HS-27A (cell line): ENCODE data around the gene NDUFAF7.
"Not testable (repeated sequence)": the region's sequence is repeated elsewhere in the genome, so short reads cannot be mapped to it uniquely, and the experiment has no call there.

Source experiments
- DNase-seq: peaks from one replicate; pipeline ENCODE4 v3.0.0-alpha.2; 2012; ENCODE audit warnings: low read depth, missing footprints

The NDUFAF7 gene, protein sequence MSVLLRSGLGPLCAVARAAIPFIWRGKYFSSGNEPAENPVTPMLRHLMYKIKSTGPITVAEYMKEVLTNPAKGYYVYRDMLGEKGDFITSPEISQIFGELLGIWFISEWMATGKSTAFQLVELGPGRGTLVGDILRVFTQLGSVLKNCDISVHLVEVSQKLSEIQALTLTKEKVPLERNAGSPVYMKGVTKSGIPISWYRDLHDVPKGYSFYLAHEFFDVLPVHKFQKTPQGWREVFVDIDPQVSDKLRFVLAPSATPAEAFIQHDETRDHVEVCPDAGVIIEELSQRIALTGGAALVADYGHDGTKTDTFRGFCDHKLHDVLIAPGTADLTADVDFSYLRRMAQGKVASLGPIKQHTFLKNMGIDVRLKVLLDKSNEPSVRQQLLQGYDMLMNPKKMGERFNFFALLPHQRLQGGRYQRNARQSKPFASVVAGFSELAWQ

DNA sequence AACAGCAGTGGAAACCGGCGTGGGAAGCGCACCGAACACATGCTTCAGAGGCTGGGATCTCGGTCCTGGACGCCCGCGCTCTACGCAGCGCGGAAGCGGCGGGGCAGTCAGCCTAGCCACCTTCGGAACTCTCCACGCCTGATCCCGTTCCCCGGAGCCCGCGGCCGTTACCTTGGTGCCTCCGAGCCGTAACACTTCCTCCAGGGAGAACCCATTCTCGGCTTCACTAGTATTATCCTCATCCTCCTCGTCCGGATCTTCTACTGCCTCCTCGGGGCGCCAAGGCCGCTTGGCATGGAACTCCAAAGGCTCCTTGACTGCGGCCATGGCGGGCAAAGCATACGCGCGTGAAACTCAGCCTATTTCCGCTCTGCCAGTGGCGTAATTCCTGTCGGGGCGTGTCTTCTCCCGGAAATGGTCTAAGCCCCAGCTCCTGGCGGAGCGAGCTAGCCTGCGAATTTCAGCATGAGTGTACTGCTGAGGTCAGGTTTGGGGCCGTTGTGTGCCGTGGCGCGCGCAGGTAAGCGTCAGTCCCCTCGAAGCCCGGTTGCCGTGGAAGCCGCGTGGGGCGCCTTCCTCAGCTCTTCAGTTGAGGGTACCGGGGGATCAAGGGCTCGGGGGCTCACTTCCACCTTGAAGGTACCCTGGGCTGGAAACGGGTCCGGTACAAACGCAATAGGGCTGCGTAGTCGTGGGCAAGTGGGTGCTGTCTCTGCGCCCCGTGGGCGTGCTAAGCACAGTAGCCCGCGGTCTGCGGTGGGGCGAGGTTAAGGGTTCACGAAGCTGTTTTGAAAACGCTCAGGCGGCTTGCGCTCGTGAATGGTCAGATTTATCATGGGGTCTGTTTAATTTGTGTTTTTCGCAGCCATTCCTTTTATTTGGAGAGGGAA lies at the start of gene NDUFAF7, which contains the start of gene CEBPZ:
NDUFAF7 (plus strand) TSS at position 418 of the 890 bp plus-strand sequence; CDS start at position 466, 48 bp downstream.
CEBPZ (minus strand) TSS at position 356 of the 890 bp plus-strand sequence; CDS start at position 327, 29 bp downstream.
- DNase-seq, result peak; percentile 79

GRCh38 chr2:37181726-37182684 lies 49.5 kb upstream of the NDUFAF7 start:
- peak; percentile 49 for DNase-seq

DNA sequence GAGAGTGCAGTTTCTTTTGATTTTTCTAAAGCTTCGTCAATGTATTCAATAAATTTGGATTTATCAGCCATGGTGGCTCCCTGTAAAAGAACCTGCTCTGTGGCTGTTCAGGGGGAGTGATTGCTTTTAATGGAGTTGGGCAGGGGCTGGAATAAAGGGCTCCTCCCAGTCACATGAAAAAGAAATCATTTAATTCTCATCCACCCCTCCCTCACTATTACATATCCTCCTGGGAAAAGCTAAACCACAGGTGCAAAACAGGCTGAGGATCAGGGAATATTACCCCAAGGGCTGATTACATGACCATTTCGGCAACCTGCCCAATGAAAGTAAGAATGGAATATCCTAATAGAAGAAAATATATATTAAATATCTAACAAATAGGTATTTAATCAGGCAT lies 42.9 kb upstream of the NDUFAF7 start, which contains the start of gene SULT6B1:
SULT6B1 (minus strand) TSS at position 101 of the 400 bp plus-strand sequence; CDS start at position 71, 30 bp downstream.
- no peak for DNase-seq

- no peak for DNase-seq
Observed at GRCh38 chr2:37189452-37190153, 41.9 kb upstream of the NDUFAF7 start.

DNA sequence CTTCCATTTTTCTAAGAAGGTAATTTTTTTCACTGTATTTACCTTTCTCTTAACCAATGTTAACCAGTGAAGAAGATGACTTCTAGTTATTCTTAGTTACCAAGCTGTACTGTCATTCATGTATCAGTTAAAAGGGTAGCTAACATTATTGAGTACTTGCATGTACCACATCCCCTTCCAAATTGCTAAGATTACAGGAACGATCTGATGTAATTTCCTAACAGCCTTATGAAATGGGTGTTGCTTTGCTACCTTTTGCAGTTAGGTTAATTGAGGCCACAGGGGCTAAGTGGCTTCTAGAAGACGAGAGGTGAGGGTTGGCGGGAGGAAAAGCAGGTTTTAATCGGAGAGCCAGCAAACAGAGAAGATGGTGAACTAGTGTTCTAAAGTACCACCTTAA lies 41.2 kb upstream of the NDUFAF7 start:
- DNase-seq, result no peak

DNA sequence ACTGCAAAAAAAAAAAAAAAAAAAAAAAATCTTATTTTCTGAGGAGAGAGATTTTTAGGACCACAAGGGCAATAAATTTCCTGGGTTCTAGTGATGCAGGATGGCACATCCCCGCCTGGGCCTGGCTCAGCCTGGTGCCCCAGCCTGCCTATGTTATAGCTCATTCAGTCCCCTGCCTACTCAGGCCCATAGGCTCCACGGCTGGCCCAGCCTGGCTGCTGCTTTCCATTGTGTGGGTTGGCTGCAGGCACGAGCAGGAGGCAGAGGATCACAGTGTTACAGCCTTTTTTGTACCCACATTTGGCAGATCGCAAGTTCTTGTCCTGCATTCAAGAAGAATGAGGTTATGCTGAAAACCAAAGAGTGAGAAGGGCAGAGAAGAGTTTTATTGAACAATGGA lies 40.2 kb upstream of the NDUFAF7 start:
- no peak for DNase-seq

- DNase-seq, result no peak
Observed at GRCh38 chr2:37191747-37192146, 39.7 kb upstream of the NDUFAF7 start.

DNA sequence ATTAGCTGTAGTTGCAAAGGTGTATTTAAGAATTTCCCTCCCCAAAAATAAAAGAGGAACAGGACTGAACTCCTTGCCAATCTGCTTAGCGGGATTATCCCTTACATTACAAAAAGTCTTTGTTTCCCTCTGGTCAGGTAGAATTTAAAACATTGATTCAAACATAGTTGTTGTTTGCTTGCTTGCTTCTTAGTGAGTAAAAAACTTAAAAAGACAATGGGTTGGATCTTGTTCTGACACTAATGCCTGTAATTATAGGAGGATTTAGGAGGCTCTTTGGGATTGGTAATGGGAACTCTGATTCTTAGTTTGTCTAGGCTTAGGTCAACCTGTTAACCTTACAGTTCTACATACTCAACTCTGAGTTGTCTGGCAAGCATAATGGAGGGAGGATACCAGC lies 38.9 kb upstream of the NDUFAF7 start:
- DNase-seq, result no peak

DNA sequence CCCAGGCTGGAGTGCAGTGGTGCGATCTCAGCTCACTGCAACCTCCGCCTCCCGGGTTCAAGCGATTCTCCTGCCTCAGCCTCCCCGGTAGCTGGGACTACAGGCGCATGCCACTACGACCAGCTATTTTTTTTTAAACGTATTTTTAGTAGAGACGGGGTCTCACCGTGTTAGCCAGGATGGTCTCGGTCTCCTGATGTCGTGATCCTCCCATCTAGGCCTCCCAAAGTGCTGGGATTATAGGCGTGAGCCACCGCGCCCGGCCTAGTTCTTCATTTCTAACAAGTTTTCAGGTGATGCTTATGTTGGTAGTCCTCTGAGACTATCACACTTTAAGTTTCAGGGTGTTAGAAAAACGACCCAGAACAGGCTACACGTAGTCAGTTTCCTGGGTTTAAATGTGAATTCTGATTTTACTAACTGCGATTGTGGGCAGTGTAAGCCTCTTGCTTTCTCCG lies 35.6 kb upstream of the NDUFAF7 start:
- DNase-seq, result not testable (repeated sequence)

DNA sequence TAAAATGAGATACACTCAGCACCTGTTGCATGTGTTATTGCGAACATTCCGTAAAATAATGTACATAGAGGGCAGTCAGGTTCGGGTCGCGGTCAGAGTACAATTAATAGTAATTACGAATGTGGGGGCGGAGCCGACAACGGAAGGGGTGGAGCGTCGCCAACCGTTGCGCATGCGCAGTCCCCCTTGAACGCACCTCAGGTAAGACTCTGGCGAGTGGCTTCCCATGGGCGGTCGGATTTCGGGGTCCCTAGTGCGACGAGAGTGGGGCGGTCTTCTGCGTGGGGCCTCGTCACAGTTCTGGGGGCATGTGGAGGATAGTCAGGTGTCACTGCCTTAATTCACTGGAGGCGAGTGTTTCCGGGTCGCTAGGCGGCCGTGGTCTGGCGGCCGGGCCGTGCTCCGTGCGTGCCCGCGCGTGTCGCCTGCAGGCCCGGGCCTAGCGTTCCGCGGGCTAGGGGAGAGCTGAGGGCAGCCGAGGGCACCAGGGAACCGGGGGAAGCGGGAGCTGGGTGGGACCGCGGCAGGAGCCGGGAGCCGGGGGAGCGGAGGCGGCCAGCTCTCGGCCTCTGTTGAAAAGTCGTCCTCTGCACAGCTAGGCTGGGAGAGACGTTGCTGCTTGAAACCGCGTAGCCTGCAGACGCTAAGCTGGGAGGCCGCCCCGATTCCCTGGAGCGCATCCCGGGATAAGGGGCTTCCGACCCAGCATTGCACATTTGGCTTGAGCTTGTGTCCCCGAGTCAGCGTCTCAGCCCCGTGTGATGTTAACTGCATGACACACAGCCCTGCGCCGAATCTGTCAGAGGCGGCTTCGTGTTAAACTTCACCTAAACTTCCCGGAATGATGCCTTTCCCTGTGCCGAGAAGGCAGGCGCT lies 34.9 kb upstream of the NDUFAF7 start, which contains the start of gene CEBPZOS:
CEBPZOS (plus strand) TSS at position 177 of the 876 bp plus-strand sequence. CDS start 3,209 bp downstream, outside the sequence.
- no peak for DNase-seq

GRCh38 chr2:37198681-37199065 lies 32.8 kb upstream of the NDUFAF7 start:
- DNase-seq, result no peak

DNA sequence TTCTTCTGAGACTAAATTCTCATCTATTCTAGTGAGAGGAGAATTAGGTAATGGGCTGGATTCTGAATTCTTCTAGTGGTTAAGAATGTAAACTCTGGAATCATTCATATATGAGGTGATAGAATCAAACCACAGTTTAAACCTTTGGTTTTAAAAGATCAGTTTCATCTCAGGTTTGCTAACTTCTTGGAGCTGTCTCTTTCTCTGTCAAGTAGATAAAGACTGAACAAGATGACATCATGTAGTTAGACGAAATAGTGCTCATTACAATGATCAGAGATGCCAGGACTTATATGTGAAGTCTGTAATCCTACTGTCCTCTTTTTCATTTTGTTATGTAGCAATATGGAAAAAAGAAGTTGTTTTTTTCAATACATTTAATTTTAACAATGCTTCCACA lies 30.2 kb upstream of the NDUFAF7 start:
- DNase-seq, result no peak

- DNase-seq, result no peak
Observed at GRCh38 chr2:37201766-37202165, 29.7 kb upstream of the NDUFAF7 start.

GRCh38 chr2:37203708-37204107 lies 27.8 kb upstream of the NDUFAF7 start:
- no peak for DNase-seq

DNA sequence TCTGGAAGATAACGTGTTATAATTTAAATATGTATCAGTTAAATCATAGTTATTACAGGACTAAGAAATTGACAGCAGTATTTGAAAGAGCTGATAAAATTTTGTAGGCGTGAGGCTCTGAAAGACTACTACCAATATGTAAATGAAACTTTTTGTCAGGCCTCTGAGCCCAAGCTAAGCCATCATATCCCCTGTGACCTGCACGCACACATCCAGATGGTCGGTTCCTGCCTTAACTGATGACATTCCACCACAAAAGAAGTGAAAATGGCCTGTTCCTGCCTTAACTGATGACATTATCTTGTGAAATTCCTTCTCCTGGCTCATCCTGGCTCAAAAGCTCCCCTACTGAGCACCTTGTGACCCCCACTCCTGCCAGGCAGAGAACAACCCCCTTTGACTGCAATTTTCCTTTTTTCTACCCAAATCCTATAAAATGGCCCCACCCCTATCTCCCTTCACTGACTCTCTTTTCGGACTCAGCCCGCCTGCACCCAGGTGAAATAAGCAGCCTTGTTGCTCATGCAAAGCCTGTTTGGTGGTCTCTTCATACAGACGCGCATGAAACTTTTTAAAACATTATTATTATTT lies 26.3 kb upstream of the NDUFAF7 start:
- DNase-seq, result not testable (repeated sequence)

DNA sequence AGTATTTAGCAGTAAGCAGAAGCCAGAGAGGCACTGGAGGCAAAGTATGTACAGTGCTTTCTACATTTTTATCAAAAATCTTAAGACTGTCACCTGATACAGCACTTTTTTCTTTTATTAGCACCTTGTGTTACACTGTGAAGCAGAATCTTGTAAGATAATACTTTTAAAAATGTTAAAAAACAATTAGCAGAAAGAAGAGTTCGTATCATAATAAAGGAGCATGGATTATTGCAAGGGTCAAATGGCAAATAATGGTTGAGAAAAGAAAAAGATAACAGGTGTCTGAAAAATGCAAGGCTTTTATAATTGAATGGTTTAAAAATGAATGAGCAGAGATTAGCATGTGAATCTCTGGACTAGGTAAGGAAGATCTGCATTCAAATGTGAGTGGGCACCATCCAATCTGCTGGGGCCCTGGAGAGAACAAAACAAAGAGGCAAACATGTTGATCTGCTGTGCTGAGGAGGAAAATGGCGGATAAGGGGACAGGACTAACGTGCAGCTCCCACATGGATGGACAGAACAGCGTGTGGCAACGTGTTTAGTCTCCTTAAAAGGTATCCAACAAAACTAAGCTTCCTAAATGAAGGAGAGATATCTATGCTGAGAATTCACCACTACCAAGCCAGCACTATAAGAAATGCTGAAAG lies 25.6 kb upstream of the NDUFAF7 start:
- no peak for DNase-seq

DNA sequence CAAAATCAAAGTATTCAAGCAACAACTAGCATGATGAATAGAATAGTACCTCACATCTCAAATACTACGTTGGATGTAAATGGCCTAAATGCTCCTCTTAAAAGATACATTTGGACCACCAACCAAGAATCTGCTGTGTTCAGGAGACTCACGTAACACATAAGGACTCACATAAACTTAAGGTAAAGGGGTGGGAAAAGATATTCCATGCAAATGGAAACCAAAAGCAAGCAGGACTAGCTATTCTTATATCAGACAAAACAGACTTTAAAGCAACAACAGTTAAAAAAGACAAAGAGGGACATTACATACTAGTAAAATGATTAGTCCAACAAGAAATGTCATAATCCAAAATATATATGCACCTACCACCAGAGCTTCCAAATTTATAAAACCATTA lies 24.7 kb upstream of the NDUFAF7 start:
- not testable (repeated sequence) for DNase-seq

DNA sequence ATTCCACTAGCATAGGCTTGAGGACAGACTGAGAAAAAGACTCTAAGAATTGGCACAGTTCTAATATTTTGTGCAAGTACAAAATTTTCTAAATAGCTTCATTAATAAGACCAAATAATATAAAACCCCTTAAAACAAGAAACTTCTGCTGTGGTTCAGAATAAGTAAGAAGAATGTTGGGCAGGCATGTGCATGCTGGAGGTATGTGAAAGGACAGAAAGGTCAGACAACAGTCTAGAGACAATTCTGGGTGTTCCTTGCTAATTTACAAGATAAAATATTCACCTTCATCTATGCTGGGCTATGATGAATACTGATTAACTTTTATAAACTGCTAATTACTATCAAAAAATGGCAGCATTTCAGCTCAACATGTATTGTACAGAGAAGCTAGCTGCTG lies 20.2 kb upstream of the NDUFAF7 start:
- DNase-seq, result no peak

GRCh38 chr2:37211939-37212338 lies 19.5 kb upstream of the NDUFAF7 start:
- no peak for DNase-seq
